NT2/D1 (cell line): ENCODE results near the gene ZNF688.

Experiments used
- DNase-seq: peaks from one replicate; pipeline ENCODE4 v3.0.0-alpha.2; 2011; ENCODE audit warnings: low read depth, low spot score
- H3K27me3 ChIP-seq: 2 replicates; pipeline ENCODE4 v1.6.0; 2011; ENCODE audit warnings: mild to moderate bottlenecking; ENCODE audit not compliant: insufficient read length, insufficient read depth
- H3K36me3 ChIP-seq: 2 replicates; pipeline ENCODE4 v1.6.1; 2011; ENCODE audit warnings: mild to moderate bottlenecking, low read length, mixed read lengths; ENCODE audit not compliant: insufficient read depth, insufficient read length
- H3K4me1 ChIP-seq: 2 replicates; pipeline ENCODE4 v1.5.1; 2011; ENCODE audit not compliant: insufficient read depth, insufficient read length
- H3K4me3 ChIP-seq: 2 replicates; pipeline ENCODE4 v1.5.1; 2011; ENCODE audit warnings: low read depth; ENCODE audit not compliant: insufficient read length
- H3K9ac ChIP-seq: 2 replicates; pipeline ENCODE4 v1.6.0; 2011; ENCODE audit warnings: low read depth; ENCODE audit not compliant: insufficient read length
- H3K9me3 ChIP-seq: 2 replicates; pipeline ENCODE4 v1.5.1; 2011; ENCODE audit warnings: mild to moderate bottlenecking, low read length; ENCODE audit not compliant: insufficient read depth
- SUZ12 ChIP-seq: IDR thresholded peaks from 2 replicates; pipeline ENCODE4 v1.6.1; 2011; ENCODE audit not compliant: insufficient read length, insufficient read depth; ENCODE audit errors: extremely low read depth
- YY1 ChIP-seq: IDR thresholded peaks from 2 replicates; pipeline ENCODE4 v1.6.1; 2011; ENCODE audit not compliant: insufficient read length, insufficient read depth
- ZNF274 ChIP-seq: IDR thresholded peaks from 2 replicates; pipeline ENCODE4 v1.6.1; 2011; ENCODE audit warnings: mild to moderate bottlenecking, low read depth, low read length

Gene ZNF688

GRCh38 chr16:30554557-30555314 lies 16.8 kb downstream of the ZNF688 start:
- H3K4me1 ChIP-seq: peaks cover 19% of the 10 kb centered on the region
- no peak overlapping the region for H3K9ac ChIP-seq
- DNase-seq: no peak
- peaks cover 42% of the 10 kb centered on the region for H3K36me3 ChIP-seq
- no peaks in the 10 kb centered on the region for H3K9me3 ChIP-seq
- H3K27me3 ChIP-seq: no peaks in the 10 kb centered on the region
- no peak overlapping the region for H3K4me3 ChIP-seq
- no peak for TF ChIP-seq YY1
- TF ChIP-seq ZNF274: no peak
- no peak for TF ChIP-seq SUZ12

DNA sequence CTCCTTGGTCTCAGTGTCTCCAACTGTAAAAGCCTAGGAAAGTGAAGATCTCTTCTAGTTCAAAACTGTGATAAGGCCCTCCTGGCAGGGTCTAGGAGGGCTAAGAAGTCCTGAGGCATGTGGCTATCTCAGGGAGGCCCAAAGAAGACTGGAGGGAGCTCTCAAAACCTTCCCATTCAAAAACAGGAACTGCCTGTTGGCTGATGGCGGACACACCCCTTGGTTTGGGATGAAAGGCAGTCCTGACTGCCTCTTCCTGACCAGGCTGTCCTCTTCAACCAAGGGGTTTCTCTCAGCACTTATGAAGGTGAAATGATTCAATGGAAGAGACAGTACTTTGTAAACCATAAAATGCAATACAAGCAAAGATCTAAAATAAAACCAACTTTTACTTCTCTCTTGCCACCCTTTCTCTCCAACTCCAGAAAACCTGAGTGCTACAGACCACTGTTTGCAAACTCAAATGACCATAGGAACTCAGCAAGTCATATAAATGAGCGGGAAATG lies 18.1 kb downstream of the ZNF688 start:
- H3K4me3 ChIP-seq: no peak overlapping the region
- DNase-seq: no peak

GRCh38 chr16:30552956-30553355 lies 18.6 kb downstream of the ZNF688 start:
- H3K9ac ChIP-seq: no peak overlapping the region
- no peak for DNase-seq
- TF ChIP-seq YY1 (no peak), SUZ12 (no peak), ZNF274 (no peak)
- no peak overlapping the region for H3K4me3 ChIP-seq
- H3K27me3 ChIP-seq: no peaks in the 10 kb centered on the region
- peaks cover 26% of the 10 kb centered on the region for H3K4me1 ChIP-seq
- peaks cover 42% of the 10 kb centered on the region for H3K36me3 ChIP-seq
- H3K9me3 ChIP-seq: no peaks in the 10 kb centered on the region

More for the DNA sequence above, 18.1 kb downstream of the ZNF688 start:
- Histone ChIP-seq H3K4me1 (peaks cover 25% of the 10 kb centered on the region), H3K9me3 (no peaks in the 10 kb centered on the region), H3K36me3 (peaks cover 42% of the 10 kb centered on the region), H3K27me3 (no peaks in the 10 kb centered on the region), H3K9ac (no peak overlapping the region)
- TF ChIP-seq SUZ12 (no peak), YY1 (no peak), ZNF274 (no peak)

DNA sequence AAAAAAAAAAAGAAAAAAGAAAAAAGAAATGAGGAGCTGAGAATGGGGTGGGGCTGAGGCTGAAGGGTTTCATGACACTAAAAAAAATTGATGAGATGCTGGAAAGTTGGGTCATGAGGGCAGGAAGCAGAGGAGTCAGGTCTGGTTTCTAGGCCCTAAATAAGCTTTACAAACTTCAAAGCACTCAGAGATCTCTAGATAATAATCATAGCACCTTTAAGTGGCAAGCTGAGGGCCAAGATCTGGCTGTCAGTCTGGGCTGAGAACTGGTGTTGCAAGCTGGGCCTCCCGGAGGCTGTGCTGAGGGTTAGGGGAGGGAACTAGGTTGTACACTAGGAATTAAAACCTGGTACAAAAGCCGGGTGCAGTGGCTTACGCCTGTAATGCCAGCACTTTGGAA lies 19.7 kb downstream of the ZNF688 start:
- Histone ChIP-seq H3K9me3 (no peaks in the 10 kb centered on the region), H3K4me1 (peaks cover 27% of the 10 kb centered on the region), H3K9ac (no peak overlapping the region), H3K27me3 (no peaks in the 10 kb centered on the region), H3K4me3 (no peak overlapping the region), H3K36me3 (peaks cover 42% of the 10 kb centered on the region)
- TF ChIP-seq ZNF274: no peak
- no peak for TF ChIP-seq YY1
- TF ChIP-seq SUZ12: no peak
- no peak for DNase-seq

- no peak for DNase-seq
- Histone ChIP-seq H3K4me3 (no peak overlapping the region), H3K9me3 (no peaks in the 10 kb centered on the region), H3K9ac (no peak overlapping the region), H3K27me3 (no peaks in the 10 kb centered on the region), H3K4me1 (peaks cover 33% of the 10 kb centered on the region), H3K36me3 (peaks cover 12% of the 10 kb centered on the region)
- no peak for TF ChIP-seq YY1
- no peak for TF ChIP-seq SUZ12
- no peak for TF ChIP-seq ZNF274
These were observed 22.9 kb downstream of the ZNF688 start for GRCh38 chr16:30548416-30549253.

GRCh38 chr16:30546115-30546514 lies 25.4 kb downstream of the ZNF688 start:
- Histone ChIP-seq H3K4me1 (peaks cover 38% of the 10 kb centered on the region), H3K9ac (no peak overlapping the region), H3K9me3 (no peaks in the 10 kb centered on the region), H3K36me3 (no peaks in the 10 kb centered on the region), H3K4me3 (no peak overlapping the region), H3K27me3 (no peaks in the 10 kb centered on the region)
- DNase-seq: no peak
- TF ChIP-seq YY1 (no peak), SUZ12 (no peak), ZNF274 (no peak)

DNA sequence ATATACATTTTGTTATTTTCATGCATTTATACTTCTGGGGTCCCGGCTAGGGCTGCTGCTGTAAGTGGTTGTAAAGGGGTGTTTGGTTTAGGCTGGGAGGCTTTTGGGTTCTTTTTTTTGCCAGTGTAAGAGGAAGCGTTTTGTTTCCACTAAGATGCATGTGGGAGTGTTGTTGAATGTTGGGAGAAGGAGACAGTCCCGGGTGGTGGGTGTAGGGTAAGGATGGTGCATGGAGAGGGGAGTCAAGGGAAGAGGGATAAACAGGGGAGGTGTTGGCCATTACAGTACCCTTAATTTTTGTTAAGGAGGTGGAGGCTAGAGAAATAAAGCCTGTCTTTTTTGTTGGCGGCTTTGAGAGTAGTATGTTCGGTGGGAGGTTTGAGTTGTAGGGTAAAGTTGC lies 28.4 kb downstream of the ZNF688 start:
- Histone ChIP-seq H3K9ac (no peak overlapping the region), H3K9me3 (no peaks in the 10 kb centered on the region), H3K36me3 (peaks cover 9% of the 10 kb centered on the region), H3K4me3 (no peak overlapping the region), H3K27me3 (no peaks in the 10 kb centered on the region), H3K4me1 (peaks cover 34% of the 10 kb centered on the region)
- DNase-seq: no peak
- TF ChIP-seq SUZ12 (no peak), YY1 (no peak), ZNF274 (no peak)
